Heart left ventricle (tissue), 16 donors: ENCODE measurements around the gene PFDN5. TPM values are rescaled to one million over a fixed set of nuclear protein-coding genes. Genes with fewer than 3 reads are reported as not detected.

ENCODE experiments used
- ATAC-seq, 4 donors: fragments of 200-7000 bp; cut with Tn5 transposase; one replicate each; pipeline ENCODE4 v1.9.1; 2020 to 2022; ENCODE audit warnings: moderate library complexity in 4 of 4, mild to moderate bottlenecking in 3 of 4, moderate number of reproducible peaks in 1 of 4
- DNase-seq, 5 donors: peaks; one replicate each; pipeline ENCODE4 v3.0.0-alpha.2; 2020
- H3K27ac ChIP-seq, 12 donors: fragments of 200-600 bp; sonication (generic) in 4 of 12; one replicate each; pipeline versions ENCODE4 v1.5.0 to v1.8.0; 2016 to 2022; ENCODE audit warnings: mild to moderate bottlenecking in 2 of 12
- H3K27me3 ChIP-seq, 9 donors: fragments of 200-600 bp; sonication (generic) in 2 of 9; one replicate each; pipeline versions ENCODE4 v1.5.1 to v1.8.0; 2016 to 2022; ENCODE audit warnings: mild to moderate bottlenecking in 3 of 9
- H3K36me3 ChIP-seq, 9 donors: fragments of 200-600 bp; sonication (generic) in 2 of 9; one replicate each; pipeline versions ENCODE4 v1.5.0 to v1.8.0; 2018 to 2022; ENCODE audit warnings: mild to moderate bottlenecking in 2 of 9
- H3K4me1 ChIP-seq, 12 donors: fragments of 200-600 bp; sonication (generic) in 4 of 12; one replicate each; pipeline versions ENCODE4 v1.5.0 to v1.8.0; 2016 to 2022; ENCODE audit warnings: mild to moderate bottlenecking in 3 of 12
- H3K4me3 ChIP-seq, 12 donors: fragments of 200-600 bp; sonication (generic) in 4 of 12; one replicate each; pipeline versions ENCODE4 v1.5.0 to v1.8.0; 2017 to 2022; ENCODE audit warnings: mild to moderate bottlenecking in 9 of 12, moderate library complexity in 4 of 12
- H3K9me3 ChIP-seq, 12 donors: fragments of 200-600 bp; sonication (generic) in 4 of 12; one replicate each; pipeline versions ENCODE4 v1.5.0 to v1.8.0; 2016 to 2022; ENCODE audit warnings: mild to moderate bottlenecking in 1 of 12
- POLR2A ChIP-seq, 2 donors: fragments of 450-650 bp; IDR thresholded peaks; one replicate each; pipeline ENCODE4 v1.6.1; 2017; ENCODE audit warnings: antibody characterized with exemption in 2 of 2, mild to moderate bottlenecking in 2 of 2, moderate library complexity in 2 of 2
- WGBS, 4 donors: extraction: QIAGEN DNeasy Blood & Tissue Kit in 2 of 4; methylation state at CpG; one replicate each; pipeline versions ENCODE4 v1.1.5 to v1.1.7; 2013 to 2018; 5-methylcytosine and 5-hydroxymethylcytosine counted together
- intact Hi-C, 10 donors: fragments of 100-400 bp; cut with DNase I; formaldehyde crosslinking; loops; one replicate each; pipeline versions ENCODE4 v1.11.1 to v1.14.2; 2022
- polyA plus RNA-seq, 2 donors: library from polyadenylated mRNA; stranded (reverse); fragments of 200-250 nt; gene quantifications; one replicate each; pipeline ENCODE4 v1.2.3, GENCODE V29; 2013
- total RNA-seq, 9 donors: library from RNA; depleted of rRNA in 2 of 9; stranded (reverse); fragments of >200 nt in 2 of 9; fragmentation: NEBNext Ultra II Directional in 3 of 9; extraction: Animal tissue kit (Norgen Biotek cat#: 25700) in 3 of 9; gene quantifications; one replicate each; pipeline versions ENCODE4 v1.1.0 to v1.2.4, GENCODE V29; 2016 to 2023
- TF ChIP-seq, protein P1 (sequence below), 12 donors: fragments of 200-600 bp; sonication (generic) in 4 of 12; IDR thresholded peaks; one replicate each; pipeline versions ENCODE4 v1.5.0 to v1.8.0; 2018 to 2022; ENCODE audit warnings: antibody characterized with exemption in 12 of 12, mild to moderate bottlenecking in 5 of 12
- donor health status: ischemic (EF 13 %, LVEDD 7.1; RV severe dilation, severe dysfunction).
- donor health status: healthy with polysubstance abuse.
- donor health status: DM: no; HTN: yes; CAD: no.
- donor health status: DM: no; HTN: no; CAD: no.
- donor health status: ischemic (EF 25% LVEDD 6.9; RV normal size, moderate dysfunction).
- donor health status: ischemic (EF 25% LVEDD 5.7; RV mildly dilated, moderate dysfunction).
- donor health status: healthy.
- donor health status: DM: yes; HTN: yes; CAD: no.
- donor health status: ischemic (EF 35%, LVEDD 5.7; RV mildly dilated, moderate dysfunction).
- donor health status: nonischemic (EF 11% LVEDD 7.7; RV severe dilation, severe dysfunction).
- donor health status: DM: yes; HTN: yes; CAD: no.
- donor health status: PGD.
- donor health status: ischemic (EF 29% LVEDD 5.4; RV normal size, mild dysfunction).
- donor health status: nonischemic (EF 23%, LVEDD 6.1; RV moderate dilation, normal function).

PFDN5 gene
- total and polyA plus RNA-seq, 11 donors: 289 to 979 (median 360) TPM

DNA sequence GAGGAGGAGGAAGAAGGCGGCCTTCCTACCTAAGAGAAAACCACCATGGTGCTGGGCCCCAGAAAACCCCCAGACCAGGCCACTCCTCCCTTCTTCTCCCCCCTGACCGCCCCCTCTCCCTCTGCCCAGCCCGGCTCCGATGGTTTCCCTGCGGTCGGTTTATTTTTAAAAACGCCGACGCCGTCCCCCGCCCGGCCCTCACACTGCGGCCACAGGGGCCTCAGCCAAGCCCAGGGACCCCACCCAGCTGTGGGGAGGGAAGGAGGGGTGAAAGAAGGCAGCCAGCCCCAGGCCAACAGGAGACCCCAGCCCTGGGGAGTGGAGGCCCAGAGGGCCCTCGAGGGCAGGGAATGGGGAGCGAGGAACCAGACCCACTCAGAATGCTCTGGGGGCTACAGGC, 37.4 kb downstream of the PFDN5 start:
- peaks cover 0 to 3% (median 0%) of the 10 kb centered on the region in 12 donors for H3K4me1 ChIP-seq
- no peak for DNase-seq
- H3K4me3 ChIP-seq: no peak overlapping the region
- H3K27me3 ChIP-seq: peaks cover 0 to 24% (median 6%) of the 10 kb centered on the region in 9 donors
- TF ChIP-seq, protein P1, sequence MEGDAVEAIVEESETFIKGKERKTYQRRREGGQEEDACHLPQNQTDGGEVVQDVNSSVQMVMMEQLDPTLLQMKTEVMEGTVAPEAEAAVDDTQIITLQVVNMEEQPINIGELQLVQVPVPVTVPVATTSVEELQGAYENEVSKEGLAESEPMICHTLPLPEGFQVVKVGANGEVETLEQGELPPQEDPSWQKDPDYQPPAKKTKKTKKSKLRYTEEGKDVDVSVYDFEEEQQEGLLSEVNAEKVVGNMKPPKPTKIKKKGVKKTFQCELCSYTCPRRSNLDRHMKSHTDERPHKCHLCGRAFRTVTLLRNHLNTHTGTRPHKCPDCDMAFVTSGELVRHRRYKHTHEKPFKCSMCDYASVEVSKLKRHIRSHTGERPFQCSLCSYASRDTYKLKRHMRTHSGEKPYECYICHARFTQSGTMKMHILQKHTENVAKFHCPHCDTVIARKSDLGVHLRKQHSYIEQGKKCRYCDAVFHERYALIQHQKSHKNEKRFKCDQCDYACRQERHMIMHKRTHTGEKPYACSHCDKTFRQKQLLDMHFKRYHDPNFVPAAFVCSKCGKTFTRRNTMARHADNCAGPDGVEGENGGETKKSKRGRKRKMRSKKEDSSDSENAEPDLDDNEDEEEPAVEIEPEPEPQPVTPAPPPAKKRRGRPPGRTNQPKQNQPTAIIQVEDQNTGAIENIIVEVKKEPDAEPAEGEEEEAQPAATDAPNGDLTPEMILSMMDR (IDR thresholded peaks at IDR 0.05): no peak
- TF ChIP-seq POLR2A (IDR thresholded peaks at IDR 0.05): no peak
- intact Hi-C loops: loop anchor here in 1 of 10 donors (5.0 kb wide), 1 partner anchor 180 kb away; no protein-coding TSS in a partner anchor
- no peak for ATAC-seq
- no peaks in the 10 kb centered on the region for H3K9me3 ChIP-seq
- WGBS, 4 donors: 45 to 63% (median 50%) methylated on average over 15 of the region's 15 CpGs
- H3K27ac ChIP-seq: no peak overlapping the region
- H3K36me3 ChIP-seq: no peaks in the 10 kb centered on the region

DNA sequence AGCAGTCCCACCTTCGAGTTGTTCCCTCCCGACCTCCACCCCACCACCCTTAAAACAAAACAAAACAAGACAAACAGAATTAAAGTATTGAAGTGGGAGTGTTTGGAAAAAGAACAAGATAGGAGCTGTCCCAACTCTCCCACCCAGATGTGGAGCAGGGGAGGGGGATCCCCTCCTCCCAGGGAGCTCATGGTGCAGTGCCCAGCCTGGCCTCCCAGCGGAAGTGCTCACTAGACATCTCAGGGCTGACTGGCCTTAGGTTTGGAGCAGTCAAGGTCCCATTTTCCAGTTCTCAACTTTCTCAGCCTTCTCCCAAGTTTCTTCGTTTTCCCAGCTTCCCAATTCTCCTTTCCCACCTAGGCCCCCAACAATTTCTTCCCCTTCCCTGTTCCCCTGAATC, 37.9 kb downstream of the PFDN5 start:
- DNase-seq (no peak), ATAC-seq (no peak)
- Histone ChIP-seq H3K4me3 (no peak overlapping the region), H3K36me3 (no peaks in the 10 kb centered on the region), H3K4me1 (peaks cover 0 to 8% (median 0%) of the 10 kb centered on the region in 12 donors), H3K9me3 (no peaks in the 10 kb centered on the region), H3K27me3 (peaks cover 0 to 28% (median 6%) of the 10 kb centered on the region in 9 donors), H3K27ac (no peak overlapping the region)
- intact Hi-C loops: loop anchor here in 1 of 10 donors (5.0 kb wide), 1 partner anchor 179 kb away; no protein-coding TSS in a partner anchor
- TF ChIP-seq, protein P1 (IDR thresholded peaks at IDR 0.05): no peak
- TF ChIP-seq POLR2A (IDR thresholded peaks at IDR 0.05): no peak
- 81 to 93% (median 86%) methylated on average over 4 of the region's 4 CpGs for WGBS, 4 donors

DNA sequence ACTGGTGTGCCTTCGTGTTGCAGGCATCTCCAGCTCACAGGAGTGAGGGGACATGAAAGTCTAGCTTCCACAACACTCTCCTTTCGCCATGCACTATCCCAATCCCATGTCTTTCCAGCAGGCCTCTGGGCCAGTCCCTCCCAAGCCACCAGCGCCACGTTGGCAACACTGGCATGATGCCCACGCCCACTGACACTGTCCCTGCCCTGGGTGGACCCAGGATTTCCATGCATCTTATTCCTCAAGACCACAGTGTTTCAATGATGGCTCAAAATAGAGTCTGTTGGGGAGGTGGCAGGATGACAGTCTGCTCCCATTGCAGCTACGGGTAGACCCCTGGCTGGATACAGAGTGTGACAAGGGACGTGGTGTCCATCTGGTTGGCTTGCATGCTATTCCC, 38.5 kb downstream of the PFDN5 start:
- Histone ChIP-seq H3K27ac (no peak overlapping the region), H3K4me1 (peaks cover 0 to 8% (median 0%) of the 10 kb centered on the region in 12 donors), H3K9me3 (no peaks in the 10 kb centered on the region), H3K4me3 (no peak overlapping the region), H3K36me3 (no peaks in the 10 kb centered on the region), H3K27me3 (peaks cover 0 to 29% (median 6%) of the 10 kb centered on the region in 9 donors)
- TF ChIP-seq, protein P1 (IDR thresholded peaks at IDR 0.05): no peak
- no peak for TF ChIP-seq POLR2A (IDR thresholded peaks at IDR 0.05)
- DNase-seq (no peak), ATAC-seq (no peak)
- 74 to 91% (median 76%) methylated on average over 5 to 7 of the region's 7 CpGs for WGBS, 4 donors
- intact Hi-C loops: loop anchor here in 1 of 10 donors (5.0 kb wide), 1 partner anchor 178 kb away; no protein-coding TSS in a partner anchor

DNA sequence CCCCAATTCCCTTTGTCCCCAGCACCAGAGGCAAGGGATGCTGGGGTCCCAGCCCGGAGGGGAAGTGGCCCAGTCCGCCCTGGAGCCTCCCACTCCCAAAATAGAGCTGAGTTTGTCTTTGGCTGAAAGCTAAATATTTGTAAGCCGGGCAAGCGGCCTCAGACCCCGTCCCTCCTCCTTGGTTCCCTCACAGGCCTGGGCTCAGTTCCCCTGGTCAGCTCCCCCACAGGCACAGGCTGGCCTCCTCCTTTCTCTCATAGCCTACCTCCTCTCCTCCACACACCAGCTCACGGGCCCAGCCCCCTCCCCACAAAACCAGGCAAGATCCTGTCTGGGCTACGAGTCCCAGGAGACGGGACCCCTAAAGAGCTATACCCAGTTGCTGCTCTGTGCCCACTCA, 39.5 kb downstream of the PFDN5 start:
- DNase-seq: no peak
- no peaks in the 10 kb centered on the region for H3K36me3 ChIP-seq
- ATAC-seq: no peak
- no peak for TF ChIP-seq POLR2A (IDR thresholded peaks at IDR 0.05)
- no peak overlapping the region for H3K27ac ChIP-seq
- no peaks in the 10 kb centered on the region for H3K9me3 ChIP-seq
- H3K27me3 ChIP-seq: peaks cover 0 to 29% (median 6%) of the 10 kb centered on the region in 9 donors
- intact Hi-C loops: loop anchor here in 1 of 10 donors (5.0 kb wide), 1 partner anchor 177 kb away; no protein-coding TSS in a partner anchor
- no peak overlapping the region for H3K4me3 ChIP-seq
- peaks cover 0 to 8% (median 0%) of the 10 kb centered on the region in 12 donors for H3K4me1 ChIP-seq
- WGBS, 4 donors: 75 to 91% (median 90%) methylated on average over 8 of the region's 8 CpGs
